Hematopoietic multipotent progenitor cell treated with erythropoietin and hydrocortisone succinate and interleukin-3 and kit ligand, for 17 days (in vitro differentiated cells): ENCODE measurements around the gene STIM1.
"Not testable (repeated sequence)": the region's sequence is repeated elsewhere in the genome, so short reads cannot be mapped to it uniquely, and the experiment has no call there.

Source experiments
- DNase-seq: peaks from one replicate; pipeline ENCODE4 v3.0.0-alpha.2; 2015; ENCODE audit warnings: low spot score

STIM1 gene

GRCh38 chr11:3885855-3886254, 30.4 kb downstream of the STIM1 start:
- no peak for DNase-seq

- DNase-seq: no peak
These were observed 31.5 kb downstream of the STIM1 start for GRCh38 chr11:3886985-3887384.

GRCh38 chr11:3888876-3889275, 33.4 kb downstream of the STIM1 start:
- no peak for DNase-seq

GRCh38 chr11:3890014-3890413, 34.5 kb downstream of the STIM1 start:
- no peak for DNase-seq

GRCh38 chr11:3890806-3891205, 35.3 kb downstream of the STIM1 start:
- no peak for DNase-seq

GRCh38 chr11:3891751-3892150, 36.3 kb downstream of the STIM1 start:
- DNase-seq: no peak

GRCh38 chr11:3892156-3892555, 36.7 kb downstream of the STIM1 start:
- no peak for DNase-seq

GRCh38 chr11:3893311-3893710, 37.8 kb downstream of the STIM1 start:
- DNase-seq: no peak

- DNase-seq: no peak
These were observed 38.8 kb downstream of the STIM1 start for GRCh38 chr11:3894128-3894731.

GRCh38 chr11:3896644-3897043, 41.2 kb downstream of the STIM1 start:
- no peak for DNase-seq

GRCh38 chr11:3900230-3900629, 44.8 kb downstream of the STIM1 start:
- not testable (repeated sequence) for DNase-seq

- no peak for DNase-seq
These were observed 46.0 kb downstream of the STIM1 start for GRCh38 chr11:3901249-3902025.

- no peak for DNase-seq
These were observed 47.0 kb downstream of the STIM1 start for GRCh38 chr11:3902441-3902840.

- DNase-seq: no peak
These were observed 47.9 kb downstream of the STIM1 start for GRCh38 chr11:3903207-3903896.

- DNase-seq: no peak
These were observed 48.8 kb downstream of the STIM1 start for GRCh38 chr11:3904228-3904627.

- DNase-seq: no peak
These were observed 49.9 kb downstream of the STIM1 start for GRCh38 chr11:3905080-3905953.

GRCh38 chr11:3906166-3906565, 50.7 kb downstream of the STIM1 start:
- DNase-seq: no peak

- no peak for DNase-seq
These were observed 52.1 kb downstream of the STIM1 start for GRCh38 chr11:3907590-3907989.

GRCh38 chr11:3909901-3910300, 54.4 kb downstream of the STIM1 start:
- DNase-seq: no peak

- DNase-seq: no peak
These were observed 56.5 kb downstream of the STIM1 start for GRCh38 chr11:3911908-3912505.

- DNase-seq: no peak
These were observed 58.5 kb downstream of the STIM1 start for GRCh38 chr11:3913921-3914320.

- DNase-seq: no peak
These were observed 59.3 kb downstream of the STIM1 start for GRCh38 chr11:3914805-3915204.
